Activated CD8-positive, alpha-beta memory T cell treated with anti-CD3 and anti-CD28 coated beads, Interleukin-2, amount 10 ng/mL, durations not matched to agents 7 days and 5 days (primary cell): ENCODE data around the gene PRRG2. TPM values are rescaled to one million over a fixed set of nuclear protein-coding genes. Genes with fewer than 3 reads are reported as not detected.
A peak's percentile ranks its signal among the peaks of the same experiment; 100 is the strongest.

Experiments used
- ATAC-seq: fragments of 150-1000 bp; cut with Tn5 transposase; one replicate; pipeline ENCODE4 v1.10.0; 2021; ENCODE audit warnings: moderate library complexity
- CTCF ChIA-PET: fragments of 350-600 bp; sonication (Branson Sonifier 250); formaldehyde crosslinking; loops from one replicate; lab custom pipeline; 2021; ENCODE audit warnings: antibody characterized with exemption; lab: Charles Lee
- DNase-seq: peaks from one replicate; pipeline ENCODE4 v3.0.0-alpha.2; 2020
- H3K27ac Mint-ChIP-seq: one replicate; pipeline ENCODE4 v1.8.0; 2021; ENCODE audit warnings: mild to moderate bottlenecking, mixed read lengths
- H3K27me3 Mint-ChIP-seq: one replicate; pipeline ENCODE4 v1.8.0; 2021; ENCODE audit warnings: mixed read lengths
- H3K36me3 Mint-ChIP-seq: one replicate; pipeline ENCODE4 v1.8.0; 2021; ENCODE audit warnings: mild to moderate bottlenecking, mixed read lengths
- H3K4me1 Mint-ChIP-seq: one replicate; pipeline ENCODE4 v1.8.0; 2021; ENCODE audit warnings: mixed read lengths
- H3K4me3 Mint-ChIP-seq: one replicate; pipeline ENCODE4 v1.8.0; 2021; ENCODE audit warnings: mild to moderate bottlenecking, moderate library complexity, mixed read lengths
- H3K9me3 Mint-ChIP-seq: one replicate; pipeline ENCODE4 v1.8.0; 2022; ENCODE audit warnings: low read depth, mixed read lengths
- total RNA-seq, 2 experiments: library from RNA; stranded (reverse); gene quantifications; one replicate each; pipeline ENCODE4 v1.2.3, GENCODE V29; 2021

Gene PRRG2
- total RNA-seq, 2 experiments from 2014 or later: 0.49 to 2.4 TPM

- CTCF ChIA-PET: interaction anchor here (1.0 to 4.2 kb wide), 17 partner anchors 10 to 104 kb away, joined by 3 to 55 read pairs (median 6); partner anchors contain the start of genes PRMT1 and RRAS
- Mint-ChIP-seq H3K27me3 (no peaks in the 10 kb centered on the region), H3K9me3 (no peaks in the 10 kb centered on the region), H3K4me3 (peak within 1 kb of the TSS; percentile 92), H3K27ac (peak within 1 kb of the TSS; percentile 94), H3K4me1 (peaks cover 28% of the 10 kb centered on the region), H3K36me3 (peaks cover 7% of the 10 kb centered on the region)
- ATAC-seq: peak; percentile 98
- DNase-seq: peak; percentile 98
These were observed 681 bp upstream of the PRRG2 start, which contains the start of gene NOSIP for GRCh38 chr19:49580264-49581006. NOSIP (minus strand) TSS chr19:49580556; CDS start chr19:49560691, 19,865 bp downstream.

- Mint-ChIP-seq H3K9me3 (no peaks in the 10 kb centered on the region), H3K36me3 (peaks cover 2% of the 10 kb centered on the region), H3K27ac (peak overlapping the region; percentile 2), H3K27me3 (peaks cover 2% of the 10 kb centered on the region), H3K4me3 (no peak overlapping the region), H3K4me1 (peaks cover 22% of the 10 kb centered on the region)
- DNase-seq: no peak
- ATAC-seq: no peak
- CTCF ChIA-PET: interaction anchor here (1.3 kb wide), 1 partner anchor 13 kb away, joined by 4 read pairs; no protein-coding TSS in a partner anchor
These were observed 2.1 kb downstream of the PRRG2 start for GRCh38 chr19:49583239-49583638.

GRCh38 chr19:49585023-49585422, 3.9 kb downstream of the PRRG2 start:
- Mint-ChIP-seq H3K36me3 (peaks cover 2% of the 10 kb centered on the region), H3K4me1 (peaks cover 21% of the 10 kb centered on the region), H3K4me3 (no peak overlapping the region), H3K9me3 (no peaks in the 10 kb centered on the region), H3K27ac (no peak overlapping the region), H3K27me3 (peaks cover 4% of the 10 kb centered on the region)
- ATAC-seq: no peak
- CTCF ChIA-PET: interaction anchor here (1.3 kb wide), 1 partner anchor 19 kb away, joined by 3 read pairs; no protein-coding TSS in a partner anchor
- no peak for DNase-seq

GRCh38 chr19:49587227-49587626, 6.1 kb downstream of the PRRG2 start:
- no peak overlapping the region for H3K4me3 Mint-ChIP-seq
- no peak for DNase-seq
- peaks cover 4% of the 10 kb centered on the region for H3K27me3 Mint-ChIP-seq
- H3K4me1 Mint-ChIP-seq: peaks cover 15% of the 10 kb centered on the region
- no peak overlapping the region for H3K27ac Mint-ChIP-seq
- CTCF ChIA-PET: interaction anchor here (1.1 to 1.3 kb wide), 2 partner anchors 85 to 90 kb away, joined by 3 read pairs; no protein-coding TSS in a partner anchor
- ATAC-seq: no peak
- no peaks in the 10 kb centered on the region for H3K9me3 Mint-ChIP-seq
- no peaks in the 10 kb centered on the region for H3K36me3 Mint-ChIP-seq

GRCh38 chr19:49588365-49589122, 7.4 kb downstream of the PRRG2 start:
- peaks cover 22% of the 10 kb centered on the region for H3K4me1 Mint-ChIP-seq
- no peak for ATAC-seq
- no peak for DNase-seq
- CTCF ChIA-PET: interaction anchor here (1.4 to 3.2 kb wide), 3 partner anchors 18 to 88 kb away, joined by 3 to 13 read pairs (median 3); no protein-coding TSS in a partner anchor
- H3K36me3 Mint-ChIP-seq: peaks cover 3% of the 10 kb centered on the region
- H3K27ac Mint-ChIP-seq: no peak overlapping the region
- H3K27me3 Mint-ChIP-seq: peaks cover 4% of the 10 kb centered on the region
- no peak overlapping the region for H3K4me3 Mint-ChIP-seq
- H3K9me3 Mint-ChIP-seq: no peaks in the 10 kb centered on the region

- Mint-ChIP-seq H3K27me3 (peaks cover 4% of the 10 kb centered on the region), H3K27ac (no peak overlapping the region), H3K4me3 (no peak overlapping the region), H3K9me3 (no peaks in the 10 kb centered on the region), H3K4me1 (peaks cover 30% of the 10 kb centered on the region), H3K36me3 (peaks cover 10% of the 10 kb centered on the region)
- ATAC-seq (no peak), DNase-seq (peak; percentile 46)
- CTCF ChIA-PET: interaction anchor here (0.6 to 3.2 kb wide), 9 partner anchors 10 to 113 kb away, joined by 3 to 16 read pairs (median 4); partner anchors contain the start of genes NOSIP, PRRG2 and RRAS
These were observed 8.4 kb downstream of the PRRG2 start for GRCh38 chr19:49589502-49589905.

- CTCF ChIA-PET: interaction anchor here (1.1 to 3.2 kb wide), 11 partner anchors 11 to 114 kb away, joined by 3 to 16 read pairs (median 4); partner anchors contain the start of genes NOSIP, PRRG2 and RRAS
- Mint-ChIP-seq H3K4me1 (peaks cover 30% of the 10 kb centered on the region), H3K27me3 (peaks cover 4% of the 10 kb centered on the region), H3K9me3 (no peaks in the 10 kb centered on the region), H3K36me3 (peaks cover 13% of the 10 kb centered on the region), H3K27ac (peak overlapping the region; percentile 89), H3K4me3 (peak overlapping the region; percentile 87)
- peak; percentile 98 for DNase-seq
- ATAC-seq: peak; percentile 85
These were observed 9.2 kb downstream of the PRRG2 start for GRCh38 chr19:49590071-49590970.

GRCh38 chr19:49590971-49591730, 10.0 kb downstream of the PRRG2 start, which contains the start of gene PRR12:
PRR12 (plus strand) TSS chr19:49591182; CDS start chr19:49591655, 473 bp downstream.
- DNase-seq (peak; percentile 81), ATAC-seq (peak; percentile 12)
- Mint-ChIP-seq H3K4me3 (peak within 1 kb of the TSS; percentile 87), H3K27ac (peak within 1 kb of the TSS; percentile 89), H3K4me1 (peaks cover 30% of the 10 kb centered on the region), H3K9me3 (no peaks in the 10 kb centered on the region), H3K36me3 (peaks cover 13% of the 10 kb centered on the region), H3K27me3 (peaks cover 4% of the 10 kb centered on the region)
- CTCF ChIA-PET: interaction anchor here (0.8 to 3.2 kb wide), 10 partner anchors 11 to 115 kb away, joined by 3 to 13 read pairs (median 4); partner anchors contain the start of genes RRAS and SCAF1

- Mint-ChIP-seq H3K4me1 (peaks cover 30% of the 10 kb centered on the region), H3K9me3 (no peaks in the 10 kb centered on the region), H3K4me3 (peak overlapping the region; percentile 87), H3K27ac (peak overlapping the region; percentile 89), H3K27me3 (peaks cover 4% of the 10 kb centered on the region), H3K36me3 (peaks cover 13% of the 10 kb centered on the region)
- ATAC-seq: no peak
- CTCF ChIA-PET: interaction anchor here (0.7 to 2.0 kb wide), 4 partner anchors 12 to 51 kb away, joined by 3 to 10 read pairs (median 3); partner anchors contain the start of gene SCAF1
- peak; percentile 71 for DNase-seq
These were observed 10.8 kb downstream of the PRRG2 start for GRCh38 chr19:49591731-49592485.

- no peaks in the 10 kb centered on the region for H3K9me3 Mint-ChIP-seq
- CTCF ChIA-PET: interaction anchor here (0.7 to 2.0 kb wide), 11 partner anchors 12 to 88 kb away, joined by 3 to 10 read pairs (median 3); partner anchors contain the start of genes PRMT1, PRRG2 and SCAF1
- H3K27ac Mint-ChIP-seq: peak overlapping the region; percentile 78
- peak; percentile 52 for DNase-seq
- peak overlapping the region; percentile 87 for H3K4me3 Mint-ChIP-seq
- peaks cover 4% of the 10 kb centered on the region for H3K27me3 Mint-ChIP-seq
- no peak for ATAC-seq
- H3K36me3 Mint-ChIP-seq: peaks cover 13% of the 10 kb centered on the region
- peaks cover 30% of the 10 kb centered on the region for H3K4me1 Mint-ChIP-seq
These were observed 11.5 kb downstream of the PRRG2 start for GRCh38 chr19:49592486-49593232.
